EL (cell line): ENCODE measurements around the gene KAT5.
"Not testable (repeated sequence)": the region's sequence is repeated elsewhere in the genome, so short reads cannot be mapped to it uniquely, and the experiment has no call there.

Experiments used
- DNase-seq: peaks from one replicate; pipeline ENCODE4 v3.0.0-alpha.2; 2016

The KAT5 gene

GRCh38 chr11:65711785-65712632 is at the start of gene KAT5:
Gene KAT5 (plus strand): TSS chr11:65712252. CDS start chr11:65712268, 16 bp downstream.
- peak; percentile 99 for DNase-seq

- peak; percentile 96 for DNase-seq
These were observed 49.0 kb upstream of the KAT5 start, which contains the start of gene RELA for GRCh38 chr11:65662799-65663638. Gene RELA (minus strand): TSS chr11:65662916. CDS start chr11:65662832, 84 bp downstream.

GRCh38 chr11:65663639-65664200 is 48.3 kb upstream of the KAT5 start:
- peak; percentile 55 for DNase-seq

GRCh38 chr11:65672180-65672860 is 39.7 kb upstream of the KAT5 start:
- no peak for DNase-seq

- no peak for DNase-seq
These were observed 39.1 kb upstream of the KAT5 start for GRCh38 chr11:65672982-65673381.

GRCh38 chr11:65680192-65680743 is 31.8 kb upstream of the KAT5 start:
- DNase-seq: no peak

GRCh38 chr11:65683480-65683879 is 28.6 kb upstream of the KAT5 start:
- DNase-seq: not testable (repeated sequence)

GRCh38 chr11:65685981-65686380 is 26.1 kb upstream of the KAT5 start:
- no peak for DNase-seq

GRCh38 chr11:65691847-65692246 is 20.2 kb upstream of the KAT5 start:
- DNase-seq: not testable (repeated sequence)

GRCh38 chr11:65692367-65692766 is 19.7 kb upstream of the KAT5 start:
- no peak for DNase-seq

GRCh38 chr11:65695459-65696241 is 16.4 kb upstream of the KAT5 start:
- DNase-seq: no peak

GRCh38 chr11:65696802-65697552 is 15.1 kb upstream of the KAT5 start:
- DNase-seq: no peak

- DNase-seq: no peak
These were observed 13.8 kb upstream of the KAT5 start for GRCh38 chr11:65698205-65698604.

GRCh38 chr11:65699306-65699705 is 12.7 kb upstream of the KAT5 start:
- DNase-seq: no peak

GRCh38 chr11:65700399-65700798 is 11.7 kb upstream of the KAT5 start:
- no peak for DNase-seq

- DNase-seq: no peak
These were observed 10.4 kb upstream of the KAT5 start for GRCh38 chr11:65701686-65702085.

- no peak for DNase-seq
These were observed 8.2 kb upstream of the KAT5 start for GRCh38 chr11:65703846-65704245.

GRCh38 chr11:65706303-65706763 is 5.7 kb upstream of the KAT5 start:
- DNase-seq: peak; percentile 40

GRCh38 chr11:65707002-65707401 is 5.0 kb upstream of the KAT5 start:
- not testable (repeated sequence) for DNase-seq

GRCh38 chr11:65708451-65708850 is 3.6 kb upstream of the KAT5 start:
- no peak for DNase-seq

GRCh38 chr11:65709661-65710060 is 2.4 kb upstream of the KAT5 start:
- DNase-seq: peak; percentile 21
